HG03108 (cell line): Measurements from ENCODE around the gene ARL8B.
A peak's percentile ranks its signal among the peaks of the same experiment; 100 is the strongest.
"Not testable (repeated sequence)": the region's sequence is repeated elsewhere in the genome, so short reads cannot be mapped to it uniquely, and the experiment has no call there.

Source experiments
- ATAC-seq: cut with Tn5 transposase; IDR thresholded peaks from one replicate; pipeline ENCODE4 v1.9.1; 2021; ENCODE audit warnings: moderate library complexity; ENCODE audit not compliant: unreplicated experiment

Gene ARL8B

DNA sequence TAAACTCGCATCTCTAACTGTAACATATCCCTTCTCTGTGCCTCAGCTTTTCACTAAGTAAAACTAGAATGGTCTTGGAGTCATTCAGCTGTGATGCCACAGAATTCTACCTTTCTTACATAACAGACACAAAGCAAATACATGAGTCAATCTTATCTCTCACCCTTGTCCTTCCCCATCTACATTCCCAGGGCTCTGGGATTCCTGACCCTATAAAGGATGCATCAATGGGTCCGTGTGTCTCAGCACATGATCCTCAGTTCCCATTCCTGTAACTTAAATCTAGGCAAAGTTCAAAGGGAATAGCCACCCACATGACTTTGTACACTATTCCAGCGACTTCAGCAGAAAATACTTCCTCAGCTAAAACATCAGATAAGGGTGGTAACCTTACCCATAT, 11.8 kb upstream of the ARL8B start:
- no peak for ATAC-seq

DNA sequence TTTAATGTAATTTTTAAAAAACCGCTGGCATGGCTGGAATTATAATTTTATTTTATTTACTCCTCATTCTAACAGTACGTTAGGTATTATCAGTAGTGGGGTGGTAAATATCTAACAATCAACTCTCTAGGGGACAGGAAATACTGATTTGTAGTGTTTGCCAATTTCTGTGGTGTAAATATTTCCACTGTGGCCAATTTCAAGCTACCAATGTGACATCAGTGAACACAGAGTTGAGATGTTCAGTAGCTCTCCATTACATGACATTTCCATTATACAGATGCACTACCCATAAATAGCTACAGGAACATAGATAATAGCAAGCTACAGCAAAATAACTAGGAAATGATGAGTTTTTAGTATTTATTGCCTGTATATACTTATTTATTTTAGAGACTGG, 10.0 kb upstream of the ARL8B start:
- no peak for ATAC-seq

DNA sequence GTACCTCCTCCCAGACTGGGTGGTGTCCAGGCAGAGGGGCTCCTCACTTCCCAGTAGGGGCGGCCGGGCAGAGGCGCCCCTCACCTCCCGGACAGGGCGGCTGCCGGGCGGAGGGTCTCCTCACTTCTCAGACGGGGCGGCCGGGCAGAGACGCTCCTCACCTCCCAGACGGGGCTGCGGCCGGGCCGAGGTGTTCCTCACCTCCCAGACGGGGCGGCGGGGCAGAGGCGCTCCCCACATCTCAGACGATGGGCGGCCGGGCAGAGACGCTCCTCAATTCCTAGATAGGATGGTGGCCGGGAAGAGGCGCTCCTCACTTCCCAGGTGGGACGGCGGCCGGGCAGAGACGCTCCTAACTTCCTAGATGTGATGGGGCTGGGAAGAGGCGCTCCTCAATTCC, 8.4 kb upstream of the ARL8B start:
- ATAC-seq = not testable (repeated sequence)

DNA sequence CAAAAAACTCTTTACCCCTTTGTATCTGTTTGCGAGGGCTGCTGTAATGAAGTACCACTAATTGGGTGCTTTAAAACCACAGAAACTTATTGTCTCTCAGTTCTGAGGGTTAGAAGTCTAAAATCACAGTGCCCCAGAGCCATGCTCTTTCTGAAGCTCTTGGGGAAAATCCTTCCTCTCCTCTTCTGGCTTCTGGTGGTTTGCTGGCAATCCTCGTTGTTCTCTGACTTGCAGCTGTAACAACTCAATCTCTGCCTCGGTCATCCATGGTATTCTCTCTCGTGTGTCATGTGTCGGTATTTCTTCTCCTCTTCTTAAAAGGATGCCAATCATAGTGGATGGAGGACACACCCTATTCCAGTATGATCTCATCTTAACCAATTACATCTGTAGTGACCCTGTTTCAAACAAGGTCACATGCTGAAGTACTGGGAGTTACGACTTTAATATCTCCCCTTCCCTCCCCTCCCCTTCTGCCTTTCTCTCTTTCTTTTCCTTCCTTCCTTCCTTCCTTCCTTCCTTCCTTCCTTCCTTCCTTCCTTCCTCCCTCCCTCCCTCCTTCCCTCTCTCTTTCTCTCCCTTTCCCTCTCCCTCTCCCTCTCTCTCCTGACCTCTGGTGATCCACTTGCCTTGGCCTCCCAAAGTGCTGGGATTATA, 6.5 kb upstream of the ARL8B start:
- no peak for ATAC-seq

DNA sequence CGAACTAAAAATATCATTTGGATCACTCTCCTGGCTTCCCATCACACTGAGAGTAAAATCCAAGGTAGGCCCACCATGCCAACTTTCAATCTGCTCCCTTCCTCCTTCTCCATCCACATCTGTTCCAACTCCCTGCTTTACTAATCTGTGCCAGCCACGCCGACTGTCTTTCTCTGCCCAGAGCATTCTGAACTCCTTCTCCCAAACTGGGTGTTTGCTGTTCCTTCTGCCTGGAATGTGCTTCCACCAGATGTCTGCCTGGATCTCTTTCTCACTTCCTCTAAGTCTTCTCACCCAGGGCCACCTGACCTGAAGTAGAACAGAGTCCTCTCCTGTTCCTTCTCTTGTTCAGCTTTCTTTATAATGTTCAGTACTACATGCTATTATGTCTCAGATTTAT, 5.6 kb upstream of the ARL8B start:
- no peak for ATAC-seq

DNA sequence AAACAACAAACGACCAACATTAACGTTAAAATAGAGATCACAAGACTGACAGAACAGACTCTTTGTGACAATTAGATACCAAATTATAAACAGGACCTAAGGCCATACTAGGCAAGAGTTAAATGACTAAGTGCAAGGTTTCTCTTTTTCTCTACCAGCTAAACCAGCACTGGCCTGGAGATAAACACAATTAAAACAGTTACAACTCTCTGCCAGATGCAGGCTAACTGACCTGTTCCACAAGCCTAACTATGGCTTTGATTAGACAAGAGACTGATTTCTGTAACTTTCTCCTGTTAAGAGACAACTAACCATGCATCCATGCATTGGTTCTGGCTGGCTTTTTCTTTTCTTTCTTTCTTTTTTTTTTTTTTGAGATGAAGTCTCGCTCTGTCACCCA, 1.6 kb upstream of the ARL8B start:
- ATAC-seq = no peak

DNA sequence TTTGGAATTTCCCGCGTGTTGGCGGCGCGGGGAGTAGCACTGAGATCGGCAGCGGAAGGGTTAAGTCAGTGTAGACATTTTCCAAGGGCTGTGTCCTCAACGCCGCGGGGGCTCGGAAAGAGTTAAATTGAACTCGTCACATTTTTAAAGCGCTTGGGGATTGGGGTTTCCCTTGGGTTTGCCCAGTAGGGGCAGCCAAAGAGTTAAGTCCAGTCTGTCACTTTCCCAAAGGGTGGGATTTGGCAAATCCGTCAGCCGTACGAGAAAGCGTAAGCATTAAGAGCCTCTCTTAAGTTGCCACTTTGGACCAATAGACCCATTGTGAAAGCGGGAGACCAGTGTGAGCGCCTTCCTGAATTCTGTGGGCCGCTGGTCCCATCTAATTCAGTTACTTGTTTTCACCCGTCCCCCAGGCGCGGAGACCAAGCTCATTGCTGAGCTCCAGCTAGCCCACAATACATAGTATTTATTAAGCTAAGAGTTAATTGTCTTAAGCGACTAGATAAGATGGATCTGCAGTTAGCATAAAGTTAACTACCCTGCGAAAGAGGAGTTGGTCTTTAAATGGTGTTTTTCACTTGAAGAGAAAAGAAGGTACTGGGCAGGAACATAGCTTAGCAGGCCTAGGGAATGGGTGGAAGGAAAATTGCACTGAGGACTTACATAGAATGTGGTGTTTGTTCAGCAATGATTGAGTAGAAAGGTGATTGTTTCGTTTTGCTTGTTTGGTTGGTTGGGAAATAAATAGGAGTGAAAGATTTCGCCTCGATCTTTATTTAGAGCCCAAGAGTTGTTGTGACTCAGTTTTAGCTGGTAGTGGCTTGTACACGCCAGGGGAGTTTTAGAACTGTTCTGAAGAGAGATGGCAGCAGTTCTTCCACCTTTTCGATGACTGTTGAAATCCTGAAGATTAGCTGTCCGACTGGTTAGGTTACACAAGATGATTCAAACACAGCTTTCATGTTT, 932 bp downstream of the ARL8B start:
- no peak for ATAC-seq

DNA sequence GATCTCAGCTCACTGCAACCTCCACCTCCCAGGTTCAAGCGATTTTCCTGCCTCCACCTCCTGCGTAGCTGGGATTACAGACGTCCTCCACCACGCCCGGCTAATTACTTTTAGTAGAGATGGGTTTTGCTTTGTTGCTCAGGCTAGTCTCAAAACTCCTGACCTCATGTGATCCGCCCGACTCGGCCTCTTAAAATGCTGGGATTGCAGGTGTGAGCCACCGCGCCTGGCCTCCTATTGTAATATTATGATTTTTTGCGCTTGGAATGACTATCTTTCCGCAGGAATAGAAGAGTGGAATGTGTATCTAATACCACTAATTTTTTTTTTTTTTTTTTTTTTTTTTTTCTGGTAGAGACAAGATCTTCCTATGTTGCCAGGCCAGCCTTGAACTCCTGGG, 1.8 kb downstream of the ARL8B start:
- ATAC-seq = no peak

DNA sequence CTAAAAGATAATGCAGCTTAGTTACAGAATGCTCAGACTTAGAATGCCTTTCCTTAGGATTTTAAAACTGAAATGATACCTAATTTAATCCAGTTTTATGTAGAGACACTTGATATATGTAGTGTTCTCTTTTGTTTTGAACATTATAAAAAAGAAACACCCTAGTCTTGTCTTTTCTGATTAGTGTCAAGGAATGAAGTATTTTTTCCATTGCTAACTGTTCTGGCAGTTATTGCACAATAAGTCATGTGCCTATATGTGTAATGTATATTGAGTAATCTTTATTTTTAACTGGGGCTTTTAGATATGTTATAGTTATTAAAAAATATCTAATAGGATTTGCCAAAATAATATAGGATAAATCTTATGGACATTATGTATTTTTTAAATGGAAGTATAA, 4.5 kb downstream of the ARL8B start:
- no peak for ATAC-seq

DNA sequence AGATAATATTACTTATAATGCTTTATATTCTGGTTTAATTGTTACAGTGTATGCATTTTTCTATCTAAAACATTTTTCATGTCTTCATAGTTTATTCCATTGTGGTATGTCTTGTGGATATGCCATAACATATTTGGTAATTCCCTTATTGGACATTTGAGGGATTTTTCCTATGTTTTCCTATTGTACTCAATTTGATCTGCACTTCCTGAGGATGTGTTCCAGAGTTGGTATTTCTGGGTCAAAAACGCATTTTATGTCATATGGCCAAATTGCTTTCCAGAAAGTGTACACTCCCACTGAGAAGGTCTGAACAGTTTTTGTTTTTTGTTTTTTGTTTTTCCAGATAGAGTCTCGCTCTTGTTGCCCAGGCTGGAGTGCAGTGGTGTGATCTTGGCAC, 6.8 kb downstream of the ARL8B start:
- no peak for ATAC-seq

DNA sequence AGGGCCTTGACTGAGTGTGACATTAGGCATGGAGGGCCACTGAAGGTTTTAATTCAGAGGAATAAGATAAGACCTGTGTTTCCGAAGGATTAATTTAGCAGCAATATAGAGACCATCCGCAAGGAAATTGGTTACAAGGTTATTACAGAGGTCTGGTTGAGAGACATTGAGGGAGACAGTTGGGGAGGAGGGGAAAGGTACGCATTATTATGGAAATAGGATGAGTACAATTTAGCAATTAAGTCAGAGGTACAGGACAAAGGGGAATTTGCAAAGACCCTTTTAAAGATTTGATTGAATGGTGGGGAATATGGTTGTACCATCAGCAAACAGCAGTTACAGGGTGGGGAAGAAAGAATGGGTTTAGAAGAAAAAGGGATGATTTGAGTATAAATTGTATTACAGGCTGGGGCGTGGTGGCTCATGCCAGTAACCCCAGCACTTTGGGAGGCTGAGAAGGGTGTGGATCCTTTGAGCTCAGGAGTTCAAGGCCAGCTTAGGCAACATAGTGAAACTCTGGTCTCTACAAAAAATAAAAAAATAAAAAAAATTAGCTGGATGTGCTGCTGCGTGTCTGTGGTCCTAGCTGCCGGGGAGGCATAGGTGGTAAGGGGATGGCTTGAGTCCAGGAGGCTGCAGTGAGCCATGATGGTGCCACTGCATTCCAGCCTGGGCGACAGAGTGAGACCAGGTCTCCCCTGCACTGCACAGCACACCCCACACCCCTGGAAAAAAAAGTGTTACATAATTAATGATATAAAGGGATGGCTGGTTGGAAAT, 11.3 kb downstream of the ARL8B start:
- no peak for ATAC-seq

DNA sequence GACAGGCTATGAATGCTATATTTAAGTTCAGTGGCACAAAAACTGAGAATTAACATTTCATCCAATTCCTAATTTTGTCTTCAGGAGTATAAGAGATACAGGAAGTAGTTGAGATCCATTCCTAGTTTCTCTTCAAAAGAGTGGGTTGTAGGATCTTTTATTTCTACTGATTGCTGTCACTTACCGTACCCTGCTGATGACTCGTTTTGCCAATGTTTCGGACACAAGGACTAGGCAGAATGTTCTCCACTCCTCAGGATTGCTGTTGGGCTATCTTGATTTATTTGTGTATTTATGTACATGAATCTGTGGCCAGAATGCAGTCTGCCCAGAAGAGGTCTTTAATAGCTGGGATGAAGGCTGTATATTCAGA, 11.9 kb downstream of the ARL8B start:
- ATAC-seq = no peak

DNA sequence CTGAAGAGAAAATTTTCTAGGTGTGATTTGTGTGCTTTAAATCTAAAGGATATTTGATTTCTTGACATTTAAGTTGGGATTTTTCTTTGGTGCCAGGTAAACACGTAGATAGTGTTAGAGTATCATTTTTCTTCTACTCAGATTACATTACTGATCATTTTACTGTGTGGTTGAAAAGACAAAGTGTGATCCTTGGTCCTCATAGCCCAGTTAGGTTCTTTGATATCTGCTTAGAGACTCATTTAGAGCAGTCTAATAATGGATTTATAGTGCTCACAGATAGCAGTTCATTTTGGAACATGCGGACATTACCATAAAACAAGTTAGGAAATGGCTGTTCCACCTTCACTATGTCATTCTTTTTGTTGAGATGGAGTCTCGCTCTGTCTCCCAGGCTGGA, 12.4 kb downstream of the ARL8B start:
- ATAC-seq = no peak

DNA sequence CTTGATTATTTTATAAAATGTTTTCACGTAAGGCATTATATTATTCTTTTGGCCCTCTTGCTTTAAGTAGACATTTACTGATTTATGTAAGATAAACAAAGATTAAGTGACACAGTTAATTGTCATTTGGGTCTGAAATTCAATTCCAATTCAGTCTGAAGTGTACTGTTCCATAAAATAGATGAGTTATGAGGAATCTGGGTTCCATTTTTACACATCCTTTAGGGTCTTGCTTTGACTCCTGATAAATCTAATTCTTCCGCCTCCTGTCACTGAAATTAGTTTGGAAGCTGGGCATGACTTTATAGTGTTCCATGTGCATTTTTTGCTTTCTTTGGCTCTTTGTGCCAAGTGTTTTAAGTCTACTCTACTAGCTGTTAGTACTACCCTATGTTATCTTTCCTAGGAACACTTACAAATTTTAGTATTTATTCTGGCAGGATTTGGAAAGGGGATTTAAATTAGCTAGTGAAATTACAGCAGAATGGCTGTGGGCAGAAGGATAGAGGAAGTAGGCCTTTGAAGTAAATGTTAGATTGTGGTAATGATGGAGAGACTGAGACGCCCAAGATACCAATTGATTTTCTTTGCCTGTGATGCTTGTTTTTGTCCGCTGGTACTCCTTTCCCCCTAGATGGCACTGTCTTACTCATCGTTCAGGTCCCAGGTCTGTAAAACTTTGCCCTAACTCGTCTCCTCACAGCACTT, 14.3 kb downstream of the ARL8B start:
- ATAC-seq = peak; percentile 60

DNA sequence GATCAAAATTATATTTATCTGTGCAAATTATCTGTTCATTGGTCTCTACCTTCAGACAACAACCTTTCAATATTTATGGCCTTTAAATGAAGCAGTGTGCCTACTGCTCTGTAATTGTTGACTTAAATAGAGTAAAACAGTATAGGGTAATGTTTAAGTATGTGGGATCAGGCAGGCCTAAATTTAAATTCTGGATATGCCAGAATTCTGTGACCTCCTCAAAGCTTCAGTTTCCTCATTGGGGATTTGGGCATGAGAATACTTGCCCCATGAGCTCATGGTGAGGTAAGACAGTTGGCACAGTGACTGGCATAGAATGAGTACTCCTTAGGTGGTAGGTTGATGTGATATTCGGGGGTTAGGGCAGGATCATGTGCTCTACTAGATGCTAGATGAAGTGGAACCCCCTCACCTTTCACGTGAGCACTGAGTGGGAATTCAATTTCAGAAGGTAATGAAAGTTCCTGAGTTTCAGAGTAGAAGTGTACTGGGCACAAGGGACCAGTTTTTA, 14.9 kb downstream of the ARL8B start:
- ATAC-seq = peak; percentile 29

DNA sequence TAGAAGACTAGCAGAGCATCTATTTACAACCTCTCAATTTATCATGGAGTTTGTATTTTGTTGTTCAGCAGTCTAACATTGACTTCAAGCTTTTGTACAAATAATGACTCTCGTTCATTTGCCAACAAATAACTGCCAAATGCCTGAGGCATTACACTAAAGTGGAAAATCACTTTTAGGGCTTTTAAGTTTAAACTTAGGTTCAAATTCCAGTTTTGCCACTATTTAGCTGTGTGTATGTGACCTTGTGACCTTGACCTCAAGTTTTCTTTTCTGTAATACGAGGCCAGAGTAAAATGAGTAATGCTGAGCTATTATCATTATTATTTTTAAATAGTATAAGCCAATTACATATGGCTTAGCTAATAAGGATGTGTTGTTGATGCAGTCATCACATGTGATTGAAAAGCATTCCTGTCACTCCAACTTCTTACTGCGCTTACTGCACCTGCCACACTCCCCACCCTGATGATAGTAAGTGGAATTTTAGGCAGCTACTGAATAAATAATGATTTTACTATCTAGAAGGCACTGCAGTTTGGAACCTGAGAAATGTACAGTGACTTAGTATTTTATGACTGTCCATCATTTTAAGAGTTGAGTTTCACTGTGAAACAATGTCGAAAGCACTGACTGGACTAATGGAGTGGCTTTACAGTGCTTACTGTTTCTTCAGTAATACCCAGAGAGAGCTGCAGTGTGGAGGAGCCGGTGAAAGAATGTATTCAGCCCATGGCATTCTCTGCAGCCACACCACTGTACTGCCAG, 16.3 kb downstream of the ARL8B start:
- no peak for ATAC-seq

DNA sequence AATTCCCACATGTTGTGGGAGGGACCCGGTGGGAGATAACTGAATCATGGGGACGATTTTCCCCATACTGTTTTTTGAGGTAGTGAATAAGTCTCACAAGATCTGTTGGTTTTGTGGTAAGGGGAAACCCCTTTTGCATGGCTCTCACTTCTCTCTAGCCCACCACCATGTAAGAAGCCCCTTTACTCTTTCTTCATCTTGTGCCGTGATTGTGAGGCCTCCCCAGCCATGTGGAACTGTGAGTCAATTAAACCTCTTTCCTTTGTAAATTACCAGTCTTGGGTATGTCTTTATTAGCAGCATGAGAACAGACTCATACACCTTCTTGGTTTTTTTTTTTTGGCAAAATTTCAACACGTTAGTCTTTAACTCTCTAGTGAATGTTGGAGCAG, 18.1 kb downstream of the ARL8B start:
- ATAC-seq = peak; percentile 31

DNA sequence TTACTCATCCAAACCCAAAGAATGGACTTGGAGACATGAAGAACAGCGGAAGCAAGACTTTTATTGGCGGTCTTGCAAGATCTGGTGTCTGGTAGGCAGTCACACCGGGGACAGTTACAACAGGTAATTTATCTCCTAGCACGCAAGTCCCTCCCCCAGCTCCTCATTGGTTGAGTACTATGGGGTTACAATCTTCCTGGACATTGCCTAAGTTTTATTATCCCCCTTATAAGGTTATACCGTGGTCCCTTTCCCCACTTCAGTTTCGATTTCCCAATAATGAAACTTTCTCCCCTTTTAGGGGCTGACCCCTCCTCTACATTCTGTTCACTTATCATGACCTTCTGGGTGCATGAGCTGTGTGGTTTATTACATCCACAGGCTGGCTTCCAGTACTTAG, 18.7 kb downstream of the ARL8B start:
- ATAC-seq = no peak

DNA sequence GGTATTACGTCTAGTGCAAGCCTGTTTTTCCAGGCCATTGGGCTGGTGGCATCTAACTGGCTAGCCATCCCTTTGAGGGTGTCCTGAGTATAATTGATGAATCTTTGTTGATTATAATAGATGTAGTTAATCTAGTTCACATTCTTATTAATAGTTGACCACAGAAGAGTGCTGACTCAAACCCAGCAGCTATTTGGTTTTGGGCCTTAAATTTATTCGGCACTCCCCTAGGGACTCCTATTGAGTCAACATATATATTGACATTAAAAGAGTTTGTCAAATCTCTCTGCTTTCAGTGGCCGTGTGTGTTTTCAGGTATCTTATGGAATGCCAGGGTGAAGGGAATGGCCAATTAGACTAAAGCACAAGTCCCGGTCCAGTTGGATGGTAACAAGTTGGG, 19.7 kb downstream of the ARL8B start:
- no peak for ATAC-seq

DNA sequence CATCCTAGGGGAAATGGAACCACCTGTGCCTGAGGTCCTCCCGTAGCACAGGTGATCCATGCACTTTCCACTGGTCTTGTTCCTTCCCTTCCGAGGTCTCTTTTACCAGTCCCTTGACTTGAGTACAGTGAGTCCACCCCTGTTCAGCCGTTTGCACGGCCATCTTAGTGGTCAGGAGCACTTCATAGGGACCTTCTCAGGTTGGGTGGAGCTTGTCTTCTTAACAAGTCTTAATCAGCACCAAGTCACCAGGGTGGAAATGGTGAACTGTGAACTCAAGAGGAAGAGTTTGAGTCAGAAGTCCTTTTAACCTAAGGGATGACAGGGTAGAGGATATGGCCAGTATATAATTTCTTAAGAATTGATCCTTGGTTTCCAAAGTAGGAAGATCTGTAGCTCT, 21.4 kb downstream of the ARL8B start:
- no peak for ATAC-seq
